NCI-H460 (cell line): ENCODE measurements around the gene FBXW7. TPM values are rescaled to one million over a fixed set of nuclear protein-coding genes. Genes with fewer than 3 reads are reported as not detected.

ENCODE experiments used
- DNase-seq: peaks from one replicate; pipeline ENCODE4 v3.0.0-alpha.2; 2016; ENCODE audit warnings: low read depth; ENCODE audit errors: extremely low read depth
- total RNA-seq: library from RNA; depleted of rRNA; stranded (reverse); fragments of >200 nt; shearing (Covaris generic); gene quantifications from 2 replicates; pipeline ENCODE4 v1.2.3, GENCODE V29; 2014

FBXW7 gene
- total RNA-seq, 1 experiment from 2014 or later, result 16.4 TPM

DNA sequence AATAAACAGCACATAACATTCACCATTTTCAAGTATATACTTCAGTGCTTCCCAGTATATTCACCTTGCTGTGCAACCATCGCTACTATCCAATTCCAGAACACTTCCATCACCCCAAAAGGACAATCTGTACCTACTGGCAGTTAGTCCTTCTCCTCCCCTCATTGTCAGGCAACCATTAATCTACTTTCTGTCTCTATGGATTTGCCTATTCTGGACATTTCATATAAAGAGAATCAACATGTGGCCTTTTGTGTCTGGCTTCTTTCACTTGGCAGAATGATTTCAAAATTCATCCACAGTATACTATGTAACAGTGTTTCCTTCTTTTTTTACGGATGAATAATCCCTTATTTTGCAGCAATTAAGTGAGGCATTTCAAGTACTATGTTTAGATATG is 189.4 kb downstream of the FBXW7 start:
- no peak for DNase-seq

DNA sequence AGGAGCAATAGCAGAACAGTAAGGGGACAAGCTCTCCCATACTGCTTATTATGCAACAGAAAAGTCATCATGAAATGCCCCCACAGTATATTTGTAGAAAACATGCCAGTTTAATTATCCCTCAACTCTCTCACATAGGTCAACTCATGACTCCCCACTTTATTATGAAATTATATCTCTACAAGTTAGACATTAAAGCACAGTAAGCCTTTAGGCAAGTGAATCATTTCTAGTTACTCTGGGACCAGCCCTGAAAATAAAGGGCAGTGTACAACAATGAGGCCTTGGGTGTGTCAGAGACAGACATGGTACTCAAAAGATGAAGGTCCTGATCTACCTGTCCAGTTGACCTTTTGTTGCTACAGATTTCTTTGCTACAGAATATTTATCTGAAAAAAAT is 191.9 kb downstream of the FBXW7 start:
- no peak for DNase-seq

DNA sequence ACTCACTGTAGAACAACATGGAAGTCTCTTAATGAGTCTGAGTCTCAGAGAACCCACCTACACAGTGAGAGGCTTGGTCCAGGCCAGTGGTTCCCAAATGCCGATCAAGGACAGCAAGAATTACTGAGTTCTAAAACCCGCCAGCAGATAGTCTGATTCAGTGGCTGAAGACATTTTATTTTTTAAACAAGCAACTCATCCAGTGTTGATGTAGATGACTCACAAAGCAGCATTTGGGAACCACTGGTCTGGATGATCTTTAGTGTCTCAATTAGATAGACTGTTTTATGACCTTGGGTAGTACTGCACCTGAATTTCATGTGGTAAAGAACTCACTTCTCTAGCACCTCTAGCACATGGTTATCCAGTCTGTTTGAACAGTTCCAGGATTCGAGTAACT is 193.6 kb downstream of the FBXW7 start:
- DNase-seq, result no peak

DNA sequence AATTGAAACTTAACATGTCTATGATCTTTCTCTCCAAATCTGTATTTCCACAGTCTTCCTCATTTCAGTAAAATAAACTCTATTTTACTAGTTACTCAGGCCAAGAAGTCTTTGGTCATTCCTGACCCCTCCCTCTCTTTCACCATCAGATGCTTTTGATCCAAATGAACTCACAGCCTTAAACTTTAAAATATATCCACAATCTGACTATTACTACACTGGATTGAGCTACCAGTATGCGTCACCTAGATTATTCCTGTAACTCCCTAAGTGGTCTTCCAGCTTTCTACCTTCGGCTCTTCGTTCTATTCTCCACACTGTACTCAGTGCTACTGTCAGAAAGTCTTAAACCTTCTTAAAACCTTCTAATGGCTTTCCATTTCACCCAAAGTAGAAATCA is 195.1 kb downstream of the FBXW7 start:
- DNase-seq, result no peak

DNA sequence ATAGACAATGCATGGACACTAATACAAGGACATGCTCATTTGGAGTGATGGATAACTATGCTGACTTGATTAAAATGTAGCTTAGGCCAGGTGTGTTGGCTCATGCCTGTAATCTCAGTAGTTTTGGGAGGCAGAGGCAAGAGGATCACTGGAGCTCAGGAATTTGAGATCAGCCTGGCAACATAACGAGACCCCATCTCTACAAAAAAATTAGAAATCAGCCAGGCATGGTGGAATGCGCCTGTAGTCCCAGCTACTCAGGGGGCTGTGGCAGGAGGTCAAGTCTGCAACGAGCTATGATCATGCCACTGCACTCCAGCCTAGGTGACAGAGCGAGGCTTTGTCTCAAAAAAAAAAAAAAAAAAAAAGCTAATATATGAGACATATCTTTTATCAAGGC is 196.3 kb downstream of the FBXW7 start:
- DNase-seq, result no peak

DNA sequence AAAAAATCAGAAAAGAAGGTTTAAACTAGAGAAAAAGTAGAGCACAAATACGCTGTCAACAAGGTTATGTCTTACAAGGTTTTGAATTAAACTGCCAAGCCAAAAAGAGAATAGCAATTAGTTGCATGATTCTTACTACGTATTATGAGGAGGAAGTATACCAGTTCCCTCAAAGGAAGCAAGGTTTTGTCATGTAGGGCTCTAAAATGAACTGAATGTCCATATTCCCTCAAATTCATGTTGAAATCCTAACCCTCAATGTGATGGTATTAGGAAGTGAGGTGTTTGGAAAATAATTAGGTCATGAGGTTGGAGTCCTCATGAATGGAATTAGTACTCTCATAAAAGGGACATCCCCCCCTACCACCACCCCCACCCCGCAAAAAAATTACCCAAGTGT is 201.0 kb downstream of the FBXW7 start:
- no peak for DNase-seq

DNA sequence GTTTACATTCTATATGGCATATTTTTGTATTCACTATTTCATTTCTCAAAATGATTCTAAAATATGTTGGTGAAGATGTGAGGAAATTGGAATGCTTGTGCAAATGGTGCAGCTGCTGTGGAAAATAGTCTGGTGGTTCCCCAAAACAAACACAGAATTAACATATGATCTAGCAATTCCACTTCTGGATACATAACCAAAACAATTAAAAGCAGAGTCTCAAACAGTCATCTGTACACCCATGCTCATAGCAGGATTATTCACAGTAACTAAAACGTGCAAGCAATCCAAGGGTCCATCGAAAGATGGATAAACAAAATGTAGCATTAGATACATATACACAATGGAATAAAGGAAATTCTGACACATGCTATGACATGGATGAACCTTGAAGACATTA is 204.8 kb downstream of the FBXW7 start:
- DNase-seq, result no peak

DNA sequence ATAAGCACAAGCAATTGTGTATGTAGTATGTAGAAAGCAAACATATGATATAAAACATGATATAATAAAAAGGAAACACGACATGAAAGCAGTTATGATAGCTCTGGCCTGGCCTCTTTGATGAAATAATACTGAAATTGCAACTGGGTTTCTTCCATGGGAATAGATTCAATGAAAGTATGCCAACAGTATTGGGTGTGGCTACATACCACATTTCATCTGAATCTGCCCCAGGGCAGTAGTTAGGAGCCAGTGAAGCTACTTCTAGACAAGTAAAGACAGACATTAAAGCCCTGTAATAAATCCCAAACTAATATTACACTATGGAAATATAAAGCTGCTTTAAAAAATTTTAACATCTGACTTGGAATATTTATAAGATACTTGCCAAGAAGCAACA is 207.3 kb downstream of the FBXW7 start:
- peak; percentile 78 for DNase-seq

DNA sequence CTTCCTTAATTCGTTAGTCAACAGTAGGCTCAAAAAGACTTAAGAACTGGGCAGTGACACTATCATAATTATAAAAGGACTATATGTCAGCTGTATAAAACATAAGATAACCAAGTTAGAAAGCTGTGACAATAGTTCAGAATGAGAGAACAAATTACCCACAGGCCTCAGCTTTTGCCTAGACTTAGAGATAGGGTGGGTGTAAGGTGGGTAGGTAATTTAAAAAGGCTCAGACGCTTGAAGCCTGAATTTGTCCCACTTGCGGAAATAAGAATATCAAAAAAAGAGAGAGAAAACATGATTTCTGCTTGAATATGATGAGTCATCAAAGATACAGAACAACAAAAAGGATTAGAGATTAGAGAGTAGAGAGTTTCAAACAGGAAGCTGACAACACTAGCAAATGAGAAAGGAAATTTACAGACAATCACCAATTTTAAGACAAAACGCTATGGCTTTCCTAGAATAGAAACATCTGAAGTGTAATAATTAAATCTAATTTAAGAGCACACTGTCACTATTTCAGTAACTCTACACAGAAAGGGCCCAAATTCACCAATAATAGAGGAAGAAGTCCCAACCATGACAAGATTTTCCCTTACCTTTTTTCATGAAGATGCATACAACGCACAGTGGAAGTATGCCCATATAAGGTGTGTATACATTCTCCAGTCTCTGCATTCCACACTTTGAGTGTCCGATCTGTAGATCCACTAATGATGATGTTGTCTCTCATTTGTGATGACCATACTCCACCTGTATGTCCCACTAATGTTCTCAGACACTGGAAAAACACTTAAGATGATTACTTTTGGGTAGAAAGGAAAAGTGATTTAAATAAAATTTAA is 208.1 kb downstream of the FBXW7 start:
- DNase-seq, result no peak

DNA sequence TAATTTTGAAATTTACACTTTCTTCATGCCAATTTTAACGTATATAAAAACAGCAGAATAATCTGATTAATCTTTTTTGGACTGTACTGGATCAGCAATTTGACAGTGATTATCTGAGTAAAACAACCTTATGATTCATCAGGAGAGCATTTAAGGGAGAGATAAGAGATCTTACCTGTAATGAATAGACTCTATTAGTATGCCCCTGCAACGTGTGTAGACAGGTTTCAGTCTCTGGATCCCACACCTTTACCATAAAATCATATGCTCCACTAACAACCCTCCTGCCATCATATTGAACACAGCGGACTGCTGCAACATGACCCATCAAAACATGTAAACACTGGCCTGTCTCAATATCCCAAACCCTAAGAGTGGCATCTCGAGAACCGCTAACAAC is 210.1 kb downstream of the FBXW7 start:
- DNase-seq, result no peak

DNA sequence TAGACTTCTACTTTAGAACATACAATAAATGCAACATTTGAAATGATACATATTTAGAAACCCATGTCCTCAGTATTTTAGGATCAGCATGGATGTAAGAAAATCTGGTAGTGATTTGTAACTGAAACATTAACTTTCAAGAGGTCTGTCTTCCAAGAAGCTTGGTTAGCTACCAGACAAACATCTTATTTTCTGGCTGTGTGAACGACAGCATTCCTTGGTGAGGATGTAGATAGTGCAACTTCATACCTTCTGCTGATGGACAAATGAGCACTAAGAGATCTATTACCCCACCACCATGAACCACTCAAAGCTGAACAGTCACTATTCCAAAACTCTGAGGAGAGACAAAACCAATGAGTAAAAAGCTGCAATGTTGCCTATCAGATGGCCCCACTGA is 212.7 kb downstream of the FBXW7 start:
- DNase-seq, result no peak

DNA sequence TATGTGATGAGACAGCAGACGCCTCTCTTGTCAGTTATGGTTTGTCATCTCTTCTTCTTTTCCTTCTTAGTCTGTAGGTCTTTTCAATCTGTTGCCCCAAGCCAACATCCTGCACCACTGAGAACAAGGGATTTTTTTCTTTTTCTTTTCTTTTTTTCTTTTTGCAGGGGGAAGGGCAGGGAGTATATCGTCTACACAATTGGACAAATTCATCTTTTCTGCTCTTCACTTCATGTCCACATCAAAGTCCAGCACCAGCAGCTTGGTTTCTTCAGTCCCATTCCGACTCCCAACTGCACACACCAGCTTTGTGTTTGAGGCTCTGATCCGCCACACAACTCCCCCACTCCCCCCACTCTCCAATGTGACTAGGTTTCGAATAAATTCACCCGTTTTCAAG is 213.2 kb downstream of the FBXW7 start:
- no peak for DNase-seq

DNA sequence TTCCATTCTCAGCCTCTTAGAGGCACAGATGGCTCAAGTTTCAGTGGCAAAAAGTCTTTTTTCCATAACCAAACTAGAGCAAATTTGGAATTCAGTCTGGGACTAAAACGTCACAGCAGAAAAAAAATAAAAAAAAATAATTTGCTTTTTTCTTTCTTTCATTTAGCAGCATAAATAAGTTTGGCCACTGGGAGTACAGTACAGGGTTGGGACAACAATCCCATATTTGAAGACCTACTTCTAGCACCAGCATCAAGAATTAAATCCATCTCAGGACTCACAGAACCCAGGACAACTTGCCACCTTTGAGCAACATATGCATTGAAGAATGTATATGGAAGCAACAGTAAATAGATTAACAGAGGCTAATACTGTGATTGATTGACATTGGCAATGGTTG is 214.0 kb downstream of the FBXW7 start:
- DNase-seq, result no peak

DNA sequence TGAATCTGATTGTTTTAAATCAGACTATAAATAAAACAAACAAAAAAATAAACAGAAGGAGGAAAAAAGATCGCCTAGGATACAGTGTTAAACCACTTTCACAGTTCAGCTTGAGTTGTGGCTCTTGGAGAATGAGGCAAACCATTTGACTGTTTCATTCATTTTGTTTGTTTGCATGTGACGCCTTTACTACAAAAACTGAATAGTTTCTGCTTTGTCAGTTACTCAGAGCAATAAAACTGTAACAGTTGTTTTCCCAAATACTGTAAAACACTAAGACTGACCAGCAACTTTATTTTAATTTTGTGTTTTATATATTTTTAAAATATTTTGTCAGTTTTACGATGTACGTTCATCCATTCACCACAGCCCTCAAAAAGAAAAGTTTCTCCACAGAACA is 214.5 kb downstream of the FBXW7 start:
- no peak for DNase-seq

DNA sequence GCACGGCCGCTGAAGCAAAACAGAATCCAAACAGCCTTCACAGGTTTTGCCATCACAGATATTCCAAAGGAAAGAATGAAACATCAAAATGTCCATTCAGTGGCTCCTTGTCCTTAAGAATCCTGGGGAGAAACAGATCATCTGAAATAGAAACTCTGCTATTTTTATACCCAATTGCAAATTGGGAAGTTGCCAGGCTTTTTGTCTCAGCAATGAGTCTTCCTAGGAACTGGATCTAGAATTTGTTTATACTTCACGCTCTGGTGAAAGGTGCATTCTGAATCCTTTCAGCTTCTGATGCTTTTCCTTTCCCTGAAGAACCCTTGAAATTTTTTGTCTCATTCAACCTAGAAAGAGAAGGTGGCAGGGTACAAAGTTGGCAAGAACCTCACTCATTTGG is 218.9 kb downstream of the FBXW7 start:
- no peak for DNase-seq

DNA sequence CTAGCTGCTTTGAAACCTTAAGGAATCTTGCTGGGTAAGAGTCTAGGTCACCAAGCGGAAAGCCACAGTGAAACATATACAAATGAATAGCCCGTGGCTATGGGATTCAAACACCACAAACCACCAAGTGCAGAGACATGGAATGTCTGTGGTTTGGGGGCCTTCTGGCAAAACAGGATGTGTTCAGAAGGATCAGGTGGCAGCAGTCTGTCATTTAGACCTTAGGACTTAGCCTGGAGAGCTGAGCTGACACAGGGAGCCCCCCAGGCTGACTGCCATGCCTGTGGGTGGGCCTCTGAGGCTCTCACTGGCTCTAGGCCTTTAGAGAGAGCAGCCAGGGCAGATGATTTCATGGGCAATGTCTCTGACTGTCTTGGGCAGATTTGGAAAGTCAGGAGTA is 225.6 kb downstream of the FBXW7 start:
- no peak for DNase-seq

DNA sequence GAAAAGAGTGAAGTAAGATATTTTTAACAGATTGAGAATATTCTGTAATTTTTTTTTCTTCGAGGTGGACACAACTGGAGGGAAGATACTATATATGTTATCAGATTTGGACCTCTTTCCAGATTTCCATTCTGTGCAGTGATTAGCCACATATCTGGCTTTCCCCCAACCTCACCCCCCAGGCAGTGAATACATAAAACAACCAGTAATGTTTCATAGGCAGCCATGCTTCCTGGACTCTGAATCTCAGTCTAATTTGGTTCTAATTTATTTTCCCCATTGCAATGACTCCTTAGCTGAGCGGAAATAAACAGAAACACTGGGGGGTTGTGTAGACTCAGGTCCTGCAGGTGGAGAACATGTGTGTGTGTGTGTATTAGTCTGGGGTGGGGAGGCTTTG is 226.5 kb downstream of the FBXW7 start:
- no peak for DNase-seq

DNA sequence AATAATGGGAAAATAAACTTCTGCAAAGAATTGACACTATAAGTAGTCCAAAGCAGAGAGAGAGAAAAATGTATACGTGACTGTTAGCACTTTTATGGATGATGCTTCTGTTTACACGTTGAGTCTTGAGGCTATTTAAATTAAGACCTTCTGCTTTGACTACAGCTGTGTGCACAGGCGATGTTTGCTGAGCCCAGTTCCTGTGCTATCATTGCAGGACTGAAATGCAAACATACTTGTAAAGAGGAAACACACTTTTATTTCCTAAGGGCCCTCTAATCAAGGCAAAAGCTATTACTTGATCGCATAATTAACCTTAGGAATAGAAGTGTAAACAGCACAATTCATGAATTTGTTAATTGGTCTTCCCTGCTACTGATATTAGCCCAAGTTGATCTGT is 226.9 kb downstream of the FBXW7 start:
- no peak for DNase-seq

DNA sequence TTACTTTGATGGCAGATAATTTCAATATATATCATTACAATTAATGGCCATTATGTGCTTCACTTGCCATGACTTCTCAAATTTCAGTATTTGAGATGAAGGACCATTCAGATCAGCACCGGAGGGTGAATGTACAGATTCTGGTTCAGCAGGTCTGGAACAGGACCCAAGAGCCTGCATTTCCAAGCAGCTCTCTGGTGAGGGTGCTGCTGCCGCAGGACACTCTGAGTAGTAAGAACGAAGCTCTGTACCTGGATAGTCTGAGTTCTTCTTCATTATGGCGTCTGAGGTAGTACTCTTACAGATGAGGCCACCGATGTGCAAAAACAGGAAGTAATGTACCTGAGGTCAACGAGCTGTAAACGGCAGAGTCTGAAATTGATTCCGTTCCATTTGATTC is 228.2 kb downstream of the FBXW7 start:
- DNase-seq, result no peak

DNA sequence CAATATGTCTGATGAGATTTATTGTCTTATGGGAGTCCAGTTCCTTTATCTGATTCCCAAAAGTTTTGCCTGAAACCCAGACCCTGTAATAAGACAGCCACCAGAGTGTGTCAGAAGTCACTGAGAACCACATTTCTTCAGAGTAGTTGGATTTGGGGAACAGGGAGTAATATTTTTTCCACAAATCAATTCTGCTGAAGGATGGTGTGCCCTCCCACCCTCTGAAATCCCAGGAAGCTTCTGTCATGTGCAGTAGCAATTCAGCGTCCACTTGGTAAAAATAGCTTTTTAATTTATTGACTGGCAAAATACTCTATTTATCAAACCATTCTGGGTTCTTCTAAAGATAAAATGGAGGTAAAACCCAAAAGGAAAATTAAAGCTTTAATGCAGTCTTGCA is 229.4 kb downstream of the FBXW7 start:
- DNase-seq, result no peak

DNA sequence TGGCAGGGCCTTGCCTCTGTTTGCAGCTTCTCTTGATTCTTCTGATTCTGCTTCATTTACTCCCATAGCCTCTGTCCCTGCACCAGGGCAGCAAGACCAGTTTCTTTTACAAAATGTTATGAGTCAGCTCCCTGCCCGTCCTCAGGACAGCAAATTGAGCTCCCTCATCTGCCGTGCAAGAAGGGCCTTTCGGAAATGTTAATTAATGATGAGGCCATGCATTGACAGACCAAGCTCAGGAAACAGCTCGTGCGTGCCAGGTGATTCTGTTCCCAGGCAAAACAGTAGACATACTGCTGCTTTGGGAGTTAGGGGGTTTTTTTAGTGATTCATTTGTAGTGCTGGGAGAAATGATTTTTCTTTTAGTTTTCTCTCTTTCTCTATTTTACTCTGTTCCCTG is 231.7 kb downstream of the FBXW7 start:
- no peak for DNase-seq

DNA sequence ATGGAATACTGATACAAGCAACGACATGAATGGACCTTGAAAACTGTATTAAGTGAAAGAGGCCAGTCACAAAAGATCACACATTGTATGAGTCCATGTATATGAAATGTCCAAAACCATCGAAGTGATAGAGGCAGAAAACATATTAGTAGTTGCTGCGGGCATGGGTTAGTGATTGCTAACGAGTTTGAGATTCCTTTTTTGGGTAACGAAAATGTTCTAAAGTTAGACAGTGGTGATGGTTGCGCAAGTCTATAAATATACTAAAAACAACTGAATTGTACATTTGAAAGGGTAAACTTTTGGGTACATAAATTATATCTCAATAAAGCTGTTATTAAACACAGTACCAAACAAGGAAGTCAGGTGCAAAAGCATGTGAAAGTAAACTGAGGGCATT is 234.5 kb downstream of the FBXW7 start:
- DNase-seq, result no peak

DNA sequence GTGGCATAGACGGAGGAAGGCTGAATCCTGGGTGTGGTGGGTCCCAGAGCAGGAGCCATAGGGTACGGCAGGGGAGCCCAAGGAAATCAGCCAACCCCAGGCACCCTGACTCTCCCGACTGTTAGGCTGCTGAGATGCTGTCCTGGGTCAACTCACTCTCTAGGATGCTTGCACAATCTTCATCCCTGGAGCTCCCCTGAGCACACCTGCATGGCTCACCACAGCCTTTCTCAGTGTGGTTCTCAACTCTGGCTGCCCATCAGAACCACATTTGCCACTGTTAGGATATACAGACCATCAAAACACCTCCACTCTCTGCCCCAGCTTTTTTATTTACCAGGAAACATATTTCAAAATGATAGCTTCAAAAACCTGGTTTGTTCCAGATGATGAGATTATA is 236.3 kb downstream of the FBXW7 start:
- DNase-seq, result no peak
